Keratinocyte (primary cell): ENCODE data around the gene G3BP2. TPM values are rescaled to one million over a fixed set of nuclear protein-coding genes. Genes with fewer than 3 reads are reported as not detected.
A peak's percentile ranks its signal among the peaks of the same experiment; 100 is the strongest.

Source experiments
- DNase-seq: peaks from one replicate; pipeline ENCODE4 v3.0.0-alpha.2; 2011; ENCODE audit warnings: low read depth, missing footprints, low spot score
- FAIRE-seq: peaks from 2 replicates; lab custom pipeline; 2011; peaks lifted over from hg19 to GRCh38; lab: Jason Lieb, UNC
- H2AFZ ChIP-seq: 2 replicates; pipeline ENCODE4 v1.6.0; 2012; ENCODE audit warnings: low read length, control low read depth, inconsistent platforms; ENCODE audit not compliant: control insufficient read depth
- H3K27ac ChIP-seq: 2 replicates; pipeline ENCODE4 v1.5.1; 2011; ENCODE audit warnings: low read length; ENCODE audit not compliant: control insufficient read depth, insufficient read depth
- H3K27me3 ChIP-seq: 3 replicates; pipeline ENCODE4 v1.6.0; 2011; ENCODE audit warnings: low read length; ENCODE audit not compliant: control insufficient read depth, insufficient read depth; ENCODE audit errors: extremely low read depth
- H3K36me3 ChIP-seq, 2 experiments: 2 replicates in 1 of 2; 3 replicates in 1 of 2; pipeline ENCODE4 v1.5.1; 2011; ENCODE audit warnings: low read length in 2 of 2, mild to moderate bottlenecking in 1 of 2; ENCODE audit not compliant: control insufficient read depth in 2 of 2, insufficient read depth in 2 of 2; ENCODE audit errors: extremely low read depth in 1 of 2
- H3K4me1 ChIP-seq: 3 replicates; pipeline ENCODE4 v1.5.1; 2011; ENCODE audit warnings: low read length; ENCODE audit not compliant: control insufficient read depth, insufficient read depth; ENCODE audit errors: extremely low read depth
- H3K4me2 ChIP-seq: 3 replicates; pipeline ENCODE4 v1.6.0; 2011; ENCODE audit warnings: low read depth, low read length; ENCODE audit not compliant: control insufficient read depth, insufficient read depth; ENCODE audit errors: extremely low read depth
- H3K4me3 ChIP-seq, 3 experiments: fragments of 200-600 bp in 1 of 3; sonication (generic) in 1 of 3; 2 replicates in 2 of 3; 3 replicates in 1 of 3; pipeline ENCODE4 v1.5.1; 2011 to 2016; ENCODE audit warnings: low read length in 3 of 3, mild to moderate bottlenecking in 3 of 3, control low read depth in 2 of 3, inconsistent platforms in 1 of 3, low read depth in 1 of 3, mixed read lengths in 1 of 3, mixed run types in 1 of 3, moderate library complexity in 1 of 3; ENCODE audit not compliant: control insufficient read depth in 2 of 3, insufficient read depth in 2 of 3; ENCODE audit errors: extremely low read depth in 1 of 3
- H3K79me2 ChIP-seq: 2 replicates; pipeline ENCODE4 v1.6.0; 2012; ENCODE audit warnings: low read length; ENCODE audit not compliant: control insufficient read depth, insufficient read depth
- H3K9ac ChIP-seq: 3 replicates; pipeline ENCODE4 v1.6.0; 2011; ENCODE audit warnings: low read length; ENCODE audit not compliant: control insufficient read depth, insufficient read depth; ENCODE audit errors: extremely low read depth
- H3K9me1 ChIP-seq: 3 replicates; pipeline ENCODE4 v1.6.0; 2011; ENCODE audit warnings: low read length; ENCODE audit not compliant: control insufficient read depth, insufficient read depth; ENCODE audit errors: extremely low read depth
- H3K9me3 ChIP-seq: 2 replicates; pipeline ENCODE4 v1.5.1; 2012; ENCODE audit warnings: low read depth, low read length; ENCODE audit not compliant: control insufficient read depth
- H4K20me1 ChIP-seq: 3 replicates; pipeline ENCODE4 v1.6.0; 2011; ENCODE audit warnings: low read length; ENCODE audit not compliant: control insufficient read depth, insufficient read depth; ENCODE audit errors: extremely low read depth
- EZH2 ChIP-seq: IDR thresholded peaks from one replicate; pipeline ENCODE4 v1.6.1; 2012; ENCODE audit warnings: inconsistent platforms, mild to moderate bottlenecking, low read length, moderate library complexity
- dilution Hi-C: fragments of 300-500 bp; cut with MboI; formaldehyde crosslinking; loops from one replicate; pipeline ENCODE4 v1.7.0; 2020; ENCODE audit warnings: low sequenced_read_pairs; ENCODE audit not compliant: extremely low pct_ligation_motif_present
- polyA plus RNA-seq, 5 experiments: library from polyadenylated mRNA; depleted of rRNA in 3 of 5; stranded (reverse) in 3 of 5; stranded (forward) in 1 of 5; unstranded in 1 of 5; fragments of >200 nt; gene quantifications; 1 replicate in 1 of 5; 2 replicates in 3 of 5; 3 replicates in 1 of 5; pipeline versions ENCODE4 v1.2.1 to v1.2.3, GENCODE V29; 2011 to 2012; ENCODE audit warnings: missing spikeins in 2 of 5, low read depth in 1 of 5, low replicate concordance in 1 of 5
- TF ChIP-seq, protein P1 (sequence below), 3 experiments: IDR thresholded peaks in 1 of 3; conservative IDR thresholded peaks in 1 of 3; optimal IDR thresholded peaks in 1 of 3; 2 replicates in 2 of 3; 3 replicates in 1 of 3; pipeline versions ENCODE3 to v1.5.1; 2011; ENCODE audit warnings: low read length in 3 of 3, mild to moderate bottlenecking in 3 of 3, moderate library complexity in 2 of 3, control low read depth in 1 of 3, inconsistent platforms in 1 of 3; ENCODE audit not compliant: insufficient read depth in 2 of 3; ENCODE audit errors: extremely low read depth in 1 of 3

Gene G3BP2
- polyA plus RNA-seq, 1 donor (not counting 4 experiments of a cell fraction or from before 2014, with no cell fraction given), result 137 TPM

DNA sequence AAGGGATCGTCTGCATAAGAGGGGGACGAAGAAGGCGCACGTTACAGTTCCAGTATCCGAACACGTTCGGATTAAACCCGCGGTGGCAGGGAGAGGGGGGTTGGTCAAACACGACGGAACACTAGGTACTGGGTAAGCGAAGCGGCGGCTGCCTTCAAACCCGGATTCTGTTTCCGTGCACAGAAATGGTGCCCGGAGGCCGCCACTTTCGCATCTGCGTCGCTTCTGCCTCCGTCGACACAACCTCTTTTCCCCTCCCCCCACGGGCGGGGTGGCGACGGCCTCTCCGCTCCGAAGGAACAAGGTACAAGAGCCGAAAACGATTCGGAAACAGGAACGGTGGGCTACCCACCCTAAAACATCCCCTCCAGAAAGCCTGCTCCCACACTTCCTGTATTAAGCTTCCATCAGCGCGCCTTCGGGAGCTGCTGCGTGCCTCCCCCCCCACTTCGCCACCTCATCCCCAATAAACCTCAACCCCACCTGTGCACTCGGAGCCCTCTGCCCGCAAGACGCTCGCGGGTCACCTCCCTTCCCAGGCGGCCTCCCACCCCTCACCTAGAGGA lies 667 bp downstream of the G3BP2 start:
- Histone ChIP-seq H3K79me2 (peaks cover 55% of the 10 kb centered on the region), H3K9ac (peak overlapping the region; percentile 95), H3K27ac (peak overlapping the region; percentile 88), H3K4me3 (peak overlapping the region; percentile 74 to 95 (median 94)), H2AFZ (peak overlapping the region; percentile 88), H3K9me1 (no peaks in the 10 kb centered on the region), H3K4me2 (peak overlapping the region; percentile 95), H3K27me3 (no peaks in the 10 kb centered on the region), H3K36me3 (no peaks in the 10 kb centered on the region), H3K9me3 (no peaks in the 10 kb centered on the region), H4K20me1 (no peaks in the 10 kb centered on the region), H3K4me1 (peaks cover 21% of the 10 kb centered on the region)
- TF ChIP-seq, protein P1, sequence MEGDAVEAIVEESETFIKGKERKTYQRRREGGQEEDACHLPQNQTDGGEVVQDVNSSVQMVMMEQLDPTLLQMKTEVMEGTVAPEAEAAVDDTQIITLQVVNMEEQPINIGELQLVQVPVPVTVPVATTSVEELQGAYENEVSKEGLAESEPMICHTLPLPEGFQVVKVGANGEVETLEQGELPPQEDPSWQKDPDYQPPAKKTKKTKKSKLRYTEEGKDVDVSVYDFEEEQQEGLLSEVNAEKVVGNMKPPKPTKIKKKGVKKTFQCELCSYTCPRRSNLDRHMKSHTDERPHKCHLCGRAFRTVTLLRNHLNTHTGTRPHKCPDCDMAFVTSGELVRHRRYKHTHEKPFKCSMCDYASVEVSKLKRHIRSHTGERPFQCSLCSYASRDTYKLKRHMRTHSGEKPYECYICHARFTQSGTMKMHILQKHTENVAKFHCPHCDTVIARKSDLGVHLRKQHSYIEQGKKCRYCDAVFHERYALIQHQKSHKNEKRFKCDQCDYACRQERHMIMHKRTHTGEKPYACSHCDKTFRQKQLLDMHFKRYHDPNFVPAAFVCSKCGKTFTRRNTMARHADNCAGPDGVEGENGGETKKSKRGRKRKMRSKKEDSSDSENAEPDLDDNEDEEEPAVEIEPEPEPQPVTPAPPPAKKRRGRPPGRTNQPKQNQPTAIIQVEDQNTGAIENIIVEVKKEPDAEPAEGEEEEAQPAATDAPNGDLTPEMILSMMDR (optimal IDR thresholded peaks at IDR 0.05 in 1 of 3, IDR thresholded peaks at IDR 0.05 in 1 of 3, conservative IDR thresholded peaks at IDR 0.05 in 1 of 3; ENCODE audit: extremely low read depth in 1 of 3, insufficient read depth in 2 of 3, low read length in 3 of 3), result no peak
- TF ChIP-seq EZH2, result no peak
- DNase-seq, result no peak
- dilution Hi-C loops, result no loop called here
- FAIRE-seq, result no peak

DNA sequence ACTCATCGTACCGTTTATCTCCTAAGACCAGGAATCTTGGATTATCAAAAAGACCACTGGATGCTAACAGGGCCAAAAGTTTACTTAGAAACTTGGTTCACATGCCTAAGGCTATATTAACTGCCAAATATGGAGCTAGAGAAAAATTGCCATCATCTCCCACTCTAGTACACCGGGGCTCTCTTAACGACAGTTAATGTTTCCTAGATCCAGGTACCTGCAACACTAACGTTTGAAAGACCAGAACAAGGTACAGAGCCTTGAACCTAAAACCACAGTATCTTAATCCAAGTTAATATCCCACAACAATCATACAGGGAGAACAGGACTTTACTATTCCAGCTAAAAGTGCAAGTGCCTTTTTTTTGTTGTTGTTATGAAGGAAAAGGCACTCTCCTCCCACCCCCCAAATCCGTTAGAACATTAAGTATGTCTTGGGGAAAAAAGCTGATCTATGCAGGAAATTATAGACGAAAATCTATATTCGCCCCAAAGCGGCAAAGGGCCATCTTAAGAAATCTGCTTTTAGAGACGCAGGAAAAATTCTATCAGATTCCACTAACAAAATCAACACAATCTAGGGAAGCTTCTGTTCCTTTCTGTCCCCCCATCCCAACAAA lies 1.3 kb downstream of the G3BP2 start:
- peak overlapping the region; percentile 74 to 95 (median 94) for H3K4me3 ChIP-seq
- H3K36me3 ChIP-seq, result no peaks in the 10 kb centered on the region
- peak overlapping the region; percentile 95 for H3K4me2 ChIP-seq
- no peak for TF ChIP-seq EZH2
- TF ChIP-seq, protein P1 (optimal IDR thresholded peaks at IDR 0.05 in 1 of 3, IDR thresholded peaks at IDR 0.05 in 1 of 3, conservative IDR thresholded peaks at IDR 0.05 in 1 of 3; ENCODE audit: extremely low read depth in 1 of 3, insufficient read depth in 2 of 3, low read length in 3 of 3), result no peak
- no peak for FAIRE-seq
- H2AFZ ChIP-seq, result peak overlapping the region; percentile 88
- H3K9ac ChIP-seq, result peak overlapping the region; percentile 95
- peaks cover 62% of the 10 kb centered on the region for H3K79me2 ChIP-seq
- H3K4me1 ChIP-seq, result peaks cover 21% of the 10 kb centered on the region
- H3K27me3 ChIP-seq, result no peaks in the 10 kb centered on the region
- no peaks in the 10 kb centered on the region for H3K9me1 ChIP-seq
- DNase-seq, result no peak
- H3K27ac ChIP-seq, result peak overlapping the region; percentile 88
- no peaks in the 10 kb centered on the region for H3K9me3 ChIP-seq
- dilution Hi-C loops, result no loop called here
- no peaks in the 10 kb centered on the region for H4K20me1 ChIP-seq
